Gastroesophageal sphincter (tissue), 3 donors: ENCODE data around the gene DIAPH3.

Experiments
- POLR2A ChIP-seq, 2 donors: fragments of 450-650 bp; IDR thresholded peaks; one replicate each; pipeline ENCODE4 v1.6.1; 2017; ENCODE audit warnings: antibody characterized with exemption in 2 of 2, mild to moderate bottlenecking in 2 of 2, moderate library complexity in 1 of 2
- POLR2AphosphoS5 ChIP-seq: sonication (generic); formaldehyde crosslinking; IDR thresholded peaks from one replicate; pipeline ENCODE4 v1.6.1; 2017; ENCODE audit warnings: antibody characterized with exemption
- TF ChIP-seq, protein P1 (sequence below), 4 experiments: fragments of 200-600 bp in 2 of 4; fragments of 450-650 bp in 2 of 4; sonication (generic) in 1 of 4; IDR thresholded peaks; one replicate each; pipeline ENCODE4 v1.5.1; 2017 to 2019; ENCODE audit warnings: antibody characterized with exemption in 4 of 4, mild to moderate bottlenecking in 2 of 4, moderate library complexity in 2 of 4

DNA sequence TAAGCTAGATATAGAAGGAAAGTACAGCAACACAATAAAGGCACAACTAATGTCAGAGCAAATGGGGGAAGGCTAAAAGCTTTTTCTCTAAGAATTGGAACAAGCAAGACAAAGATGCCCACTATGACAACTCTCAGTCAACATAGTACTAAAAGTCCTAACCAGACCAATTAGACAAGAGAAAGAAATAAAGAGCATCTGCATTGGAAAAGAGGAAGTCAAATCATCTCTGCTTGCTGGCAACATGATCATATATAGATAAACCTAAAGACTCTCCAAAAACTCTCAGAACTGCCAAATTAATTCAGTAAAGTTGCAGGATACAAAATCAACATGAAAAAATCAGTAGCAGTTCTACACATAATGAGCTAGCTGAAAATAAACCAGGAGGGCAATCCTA is 542.0 kb downstream of the DIAPH3 start:
- TF ChIP-seq, protein P1, sequence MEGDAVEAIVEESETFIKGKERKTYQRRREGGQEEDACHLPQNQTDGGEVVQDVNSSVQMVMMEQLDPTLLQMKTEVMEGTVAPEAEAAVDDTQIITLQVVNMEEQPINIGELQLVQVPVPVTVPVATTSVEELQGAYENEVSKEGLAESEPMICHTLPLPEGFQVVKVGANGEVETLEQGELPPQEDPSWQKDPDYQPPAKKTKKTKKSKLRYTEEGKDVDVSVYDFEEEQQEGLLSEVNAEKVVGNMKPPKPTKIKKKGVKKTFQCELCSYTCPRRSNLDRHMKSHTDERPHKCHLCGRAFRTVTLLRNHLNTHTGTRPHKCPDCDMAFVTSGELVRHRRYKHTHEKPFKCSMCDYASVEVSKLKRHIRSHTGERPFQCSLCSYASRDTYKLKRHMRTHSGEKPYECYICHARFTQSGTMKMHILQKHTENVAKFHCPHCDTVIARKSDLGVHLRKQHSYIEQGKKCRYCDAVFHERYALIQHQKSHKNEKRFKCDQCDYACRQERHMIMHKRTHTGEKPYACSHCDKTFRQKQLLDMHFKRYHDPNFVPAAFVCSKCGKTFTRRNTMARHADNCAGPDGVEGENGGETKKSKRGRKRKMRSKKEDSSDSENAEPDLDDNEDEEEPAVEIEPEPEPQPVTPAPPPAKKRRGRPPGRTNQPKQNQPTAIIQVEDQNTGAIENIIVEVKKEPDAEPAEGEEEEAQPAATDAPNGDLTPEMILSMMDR (IDR thresholded peaks at IDR 0.05), result no peak
- TF ChIP-seq POLR2A (IDR thresholded peaks at IDR 0.05), result no peak
- no peak for TF ChIP-seq POLR2AphosphoS5
